ENCODE data around the gene OLA1. TPM values are rescaled to one million over a fixed set of nuclear protein-coding genes. Genes with fewer than 3 reads are reported as not detected.
"Not testable (repeated sequence)": the region's sequence is repeated elsewhere in the genome, so short reads cannot be mapped to it uniquely, and the experiment has no call there.

The OLA1 gene
- total and polyA plus RNA-seq, 2 experiments from 2014 or later = 94.0 to 150 TPM

- H3K4me1 ChIP-seq (ENCODE audit: low read depth) = peaks cover 4% of the 10 kb centered on the region
- no peak overlapping the region for H3K4me3 ChIP-seq
- TF ChIP-seq CTCF (IDR thresholded peaks at IDR 0.05; ENCODE audit: low read depth, low read length) = no peak
- no peaks in the 10 kb centered on the region for H3K9me3 ChIP-seq (ENCODE audit: low read depth)
- H3K36me3 ChIP-seq = no peaks in the 10 kb centered on the region
- no peak for DNase-seq (ENCODE audit: low read depth in 1 of 2, low spot score in 1 of 2)
- no peaks in the 10 kb centered on the region for H3K27me3 ChIP-seq
- no peak overlapping the region for H3K27ac ChIP-seq
Observed at GRCh38 chr2:174280596-174280995, 32.3 kb upstream of the OLA1 start.

- not testable (repeated sequence) for H3K36me3 ChIP-seq; H3K9me3 ChIP-seq (ENCODE audit: low read depth); H3K4me1 ChIP-seq (ENCODE audit: low read depth); DNase-seq (ENCODE audit: low read depth in 1 of 2, low spot score in 1 of 2); H3K27me3 ChIP-seq; H3K27ac ChIP-seq; H3K4me3 ChIP-seq
Observed at GRCh38 chr2:174270263-174270662, 21.9 kb upstream of the OLA1 start.

- TF ChIP-seq CTCF (IDR thresholded peaks at IDR 0.05; ENCODE audit: low read depth, low read length) = no peak
- Histone ChIP-seq H3K27ac (no peak overlapping the region), H3K27me3 (no peaks in the 10 kb centered on the region), H3K9me3 (ENCODE audit: low read depth) (no peaks in the 10 kb centered on the region), H3K4me1 (ENCODE audit: low read depth) (no peaks in the 10 kb centered on the region), H3K4me3 (no peak overlapping the region), H3K36me3 (no peaks in the 10 kb centered on the region)
- no peak for DNase-seq (ENCODE audit: low read depth in 1 of 2, low spot score in 1 of 2)
Observed at GRCh38 chr2:174266288-174266687, 18.0 kb upstream of the OLA1 start.

- H3K4me1 ChIP-seq (ENCODE audit: low read depth) = no peaks in the 10 kb centered on the region
- DNase-seq (ENCODE audit: low read depth in 1 of 2, low spot score in 1 of 2) = peak in 1 of 2 donors; percentile 73
- no peaks in the 10 kb centered on the region for H3K9me3 ChIP-seq (ENCODE audit: low read depth)
- no peaks in the 10 kb centered on the region for H3K36me3 ChIP-seq
- no peaks in the 10 kb centered on the region for H3K27me3 ChIP-seq
- no peak for TF ChIP-seq CTCF (IDR thresholded peaks at IDR 0.05; ENCODE audit: low read depth, low read length)
- no peak overlapping the region for H3K27ac ChIP-seq
- H3K4me3 ChIP-seq = no peak overlapping the region
Observed at GRCh38 chr2:174263997-174264396, 15.7 kb upstream of the OLA1 start.

GRCh38 chr2:174259981-174260380, 11.6 kb upstream of the OLA1 start:
- Histone ChIP-seq H3K4me1 (ENCODE audit: low read depth) (no peaks in the 10 kb centered on the region), H3K36me3 (no peaks in the 10 kb centered on the region), H3K9me3 (ENCODE audit: low read depth) (no peaks in the 10 kb centered on the region), H3K27me3 (no peaks in the 10 kb centered on the region), H3K4me3 (no peak overlapping the region), H3K27ac (no peak overlapping the region)
- no peak for TF ChIP-seq CTCF (IDR thresholded peaks at IDR 0.05; ENCODE audit: low read depth, low read length)
- peak in 1 of 2 donors; percentile 88 for DNase-seq (ENCODE audit: low read depth in 1 of 2, low spot score in 1 of 2)

- no peak for TF ChIP-seq CTCF (IDR thresholded peaks at IDR 0.05; ENCODE audit: low read depth, low read length)
- no peaks in the 10 kb centered on the region for H3K27me3 ChIP-seq
- H3K9me3 ChIP-seq (ENCODE audit: low read depth) = no peaks in the 10 kb centered on the region
- H3K27ac ChIP-seq = no peak overlapping the region
- H3K4me1 ChIP-seq (ENCODE audit: low read depth) = no peaks in the 10 kb centered on the region
- no peak overlapping the region for H3K4me3 ChIP-seq
- no peaks in the 10 kb centered on the region for H3K36me3 ChIP-seq
- no peak for DNase-seq (ENCODE audit: low read depth in 1 of 2, low spot score in 1 of 2)
Observed at GRCh38 chr2:174254267-174254666, 5.9 kb upstream of the OLA1 start.

Measured in cardiac muscle cell (in vitro differentiated cells and primary cell).